ENCODE measurements around the gene RRM2.

DNA sequence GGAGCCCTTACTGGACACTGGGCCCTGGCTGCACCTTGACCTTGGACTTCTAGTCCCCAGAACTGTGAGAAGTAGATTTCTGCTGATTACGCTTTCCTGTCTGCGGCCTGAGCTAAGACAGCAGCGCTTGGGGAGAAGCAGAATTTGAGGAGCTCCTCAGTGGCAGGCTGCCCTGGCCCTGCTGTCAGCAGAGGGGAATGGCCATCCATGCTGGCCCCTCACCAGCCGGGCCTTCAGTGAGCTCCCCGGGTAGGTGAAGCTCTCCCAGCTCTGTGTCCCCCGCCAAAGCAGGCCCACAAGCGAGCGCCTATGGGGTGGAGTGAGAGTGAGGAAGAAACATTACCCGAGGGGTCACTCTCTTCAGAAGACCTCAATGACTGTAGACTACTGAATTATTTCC, 51.6 kb downstream of the RRM2 start:
- TF ChIP-seq SP1 (IDR thresholded peaks at IDR 0.05) (no peak), ELF4 (IDR thresholded peaks at IDR 0.05) (no peak), BHLHE40 (IDR thresholded peaks at IDR 0.05; ENCODE audit: borderline replicate concordance) (no peak), FOXM1 (IDR thresholded peaks at IDR 0.05; ENCODE audit: borderline replicate concordance) (no peak), SUZ12 (IDR thresholded peaks at IDR 0.05) (no peak), LEF1 (IDR thresholded peaks at IDR 0.05; ENCODE audit: borderline replicate concordance) (no peak), NFRKB (IDR thresholded peaks at IDR 0.05) (no peak), ZNF384 (IDR thresholded peaks at IDR 0.05) (no peak), TARDBP (IDR thresholded peaks at IDR 0.05) (no peak), HDGF (IDR thresholded peaks at IDR 0.05; ENCODE audit: borderline replicate concordance) (no peak), FOXA1 (IDR thresholded peaks at IDR 0.05) (no peak)

Measured in HEK293T (cell line).